GM19372 (cell line): ENCODE measurements around the gene ASB11.

Experiments
- ATAC-seq: cut with Tn5 transposase; IDR thresholded peaks from one replicate; pipeline ENCODE4 v1.9.1; 2021; ENCODE audit warnings: mild to moderate bottlenecking, low read depth, moderate library complexity; ENCODE audit not compliant: unreplicated experiment

ASB11 gene

GRCh38 chrX:15236146-15236545, 79.3 kb downstream of the ASB11 start:
- no peak for ATAC-seq

DNA sequence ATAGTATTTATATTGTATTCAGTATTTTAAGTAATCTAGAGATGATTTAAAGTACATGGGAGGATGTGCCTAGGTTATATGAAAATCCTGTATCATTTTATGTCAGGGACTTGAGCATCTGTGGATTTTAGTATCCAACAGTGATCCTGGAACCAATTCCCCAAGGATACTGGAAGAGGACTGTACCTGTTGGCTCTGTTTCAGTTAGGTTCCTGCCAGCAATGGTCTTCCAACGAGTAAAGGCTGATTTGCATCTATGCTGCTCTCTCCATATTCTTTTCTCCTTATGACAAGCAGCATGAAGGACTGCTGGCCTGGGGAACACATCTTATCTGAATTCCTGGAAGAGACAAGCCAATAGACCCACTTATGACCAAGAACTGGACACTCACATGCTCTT, 80.4 kb downstream of the ASB11 start:
- ATAC-seq: no peak

- no peak for ATAC-seq
These were observed 81.9 kb downstream of the ASB11 start for GRCh38 chrX:15233416-15234015.
